ENCODE data around the gene WNT9B. TPM values are rescaled to one million over a fixed set of nuclear protein-coding genes. Genes with fewer than 3 reads are reported as not detected.

Gene WNT9B
- total and polyA plus RNA-seq, 4 donors: 0.08 to 0.14 (median 0.10) TPM; not detected in 1

- Histone ChIP-seq H3K36me3 (ENCODE audit: control insufficient read depth in 4 of 4, insufficient read depth in 3 of 4, low read depth in 1 of 4, low read length in 3 of 4) (peaks cover 0 to 10% (median 7%) of the 10 kb centered on the region in 4 donors), H3K27me3 (ENCODE audit: control insufficient read depth in 4 of 4, insufficient read depth in 4 of 4, low read length in 3 of 4) (no peaks in the 10 kb centered on the region), H3K4me1 (ENCODE audit: control insufficient read depth in 4 of 4, insufficient read depth in 4 of 4, low read length in 3 of 4) (peaks cover 16 to 35% (median 26%) of the 10 kb centered on the region in 4 donors), H3K9ac (ENCODE audit: low read depth in 1 of 2, low read length in 2 of 2) (no peak overlapping the region), H3K4me3 (ENCODE audit: low read depth in 1 of 3, low read length in 3 of 3) (no peak overlapping the region), H3K9me3 (ENCODE audit: control insufficient read depth in 4 of 4, low read length in 3 of 4) (no peaks in the 10 kb centered on the region), H3K27ac (ENCODE audit: low read depth in 1 of 2, low read length in 2 of 2) (peak overlapping the region in 1 of 2 donors; percentile 50)
- 49% methylated on average over 5 of the region's 5 CpGs for whole genome bisulfite sequencing
- TF ChIP-seq EGR1 (IDR thresholded peaks at IDR 0.05; ENCODE audit: low read depth in 2 of 2) (no peak), RAD21 (IDR thresholded peaks at IDR 0.05) (no peak), RXRA (IDR thresholded peaks at IDR 0.05) (peak in 1 of 2 donors; percentile 45), GABPA (IDR thresholded peaks at IDR 0.05 in 1 of 2, conservative IDR thresholded peaks at IDR 0.05 in 1 of 2) (peak in 1 of 2 donors; percentile 40), FOXA1 (IDR thresholded peaks at IDR 0.05) (no peak), HNF4G (IDR thresholded peaks at IDR 0.05) (no peak), TAF1 (conservative IDR thresholded peaks at IDR 0.05) (no peak), YY1 (IDR thresholded peaks at IDR 0.05) (no peak), CTCF (IDR thresholded peaks at IDR 0.05; ENCODE audit: low read depth, low read length, missing input control) (no peak), FOXA2 (IDR thresholded peaks at IDR 0.05) (no peak), MAX (IDR thresholded peaks at IDR 0.05) (peak; percentile 38), ZBTB33 (IDR thresholded peaks at IDR 0.05) (no peak), HNF4A (conservative IDR thresholded peaks at IDR 0.05) (peak; percentile 14 to 68), JUND (IDR thresholded peaks at IDR 0.05) (peak in 1 of 2 donors; percentile 13), SP1 (IDR thresholded peaks at IDR 0.05) (no peak), NR2F2 (IDR thresholded peaks at IDR 0.05) (no peak), ATF3 (IDR thresholded peaks at IDR 0.05) (no peak), REST (IDR thresholded peaks at IDR 0.05) (no peak)
- DNase-seq (ENCODE audit: low spot score): no peak
Observed at GRCh38 chr17:46925185-46925868, 73.9 kb downstream of the WNT9B start.

All from liver (tissue), 9 donors.